K562 (cell line): ENCODE results near the gene NR1H2. TPM values are rescaled to one million over a fixed set of nuclear protein-coding genes. Genes with fewer than 3 reads are reported as not detected.
A peak's percentile ranks its signal among the peaks of the same experiment; 100 is the strongest.

Experiments
- CREB3L1 ChIP-seq: fragments of 450-650 bp; IDR thresholded peaks from 2 replicates; pipeline ENCODE4 v1.6.1; 2014; ENCODE audit warnings: low read depth, mild to moderate bottlenecking, moderate library complexity, borderline replicate concordance
- HLTF ChIP-seq: fragments of 450-650 bp; IDR thresholded peaks from 2 replicates; pipeline ENCODE4 v1.6.1; 2016
- HNRNPLL ChIP-seq: fragments of 200-400 bp; formaldehyde crosslinking; IDR thresholded peaks from 2 replicates; pipeline ENCODE4 v1.6.1; 2017; ENCODE audit warnings: low read length, low read depth, mild to moderate bottlenecking; ENCODE audit not compliant: poor library complexity, severe bottlenecking
- KAT2B ChIP-seq: IDR thresholded peaks from one replicate; pipeline ENCODE4 v1.6.1; 2012; ENCODE audit warnings: low read depth, mild to moderate bottlenecking, control low read depth, inconsistent platforms, low read length, moderate library complexity
- MTA1 ChIP-seq: fragments of 450-650 bp; IDR thresholded peaks from 2 replicates; pipeline ENCODE4 v1.6.1; 2017; ENCODE audit warnings: borderline replicate concordance
- NR2C2 ChIP-seq, 2 experiments: fragments of 200-800 bp in 1 of 2; sonication (Bioruptor generic) in 1 of 2; sonication (generic) in 1 of 2; formaldehyde crosslinking in 1 of 2; IDR thresholded peaks; 2 replicates each; pipeline versions ENCODE4 v1.6.1 to v1.8.0; 2016 to 2022; ENCODE audit warnings: mild to moderate bottlenecking in 1 of 2, missing compliant biosample characterization in 1 of 2, missing genetic modification characterization in 1 of 2, missing genetic modification reagents in 1 of 2
- RFX7 ChIP-seq: fragments of 250-450 bp; sonication (Bioruptor Pico); IDR thresholded peaks from 2 replicates; pipeline ENCODE4 v1.5.1; 2021; ENCODE audit warnings: mild to moderate bottlenecking
- RNF2 ChIP-seq: sonication (generic); IDR thresholded peaks from 2 replicates; pipeline ENCODE4 v1.6.1; 2016
- SIRT6 ChIP-seq: IDR thresholded peaks from one replicate; pipeline ENCODE4 v1.6.1; 2012; ENCODE audit warnings: low read depth, mild to moderate bottlenecking, control low read depth, inconsistent platforms, low read length, moderate library complexity
- SMARCA5 ChIP-seq: fragments of 450-650 bp; IDR thresholded peaks from 2 replicates; pipeline ENCODE4 v1.6.1; 2016
- ZNF830 ChIP-seq: fragments of 250-450 bp; sonication (Bioruptor Pico); IDR thresholded peaks from 2 replicates; pipeline ENCODE4 v1.5.0; 2021; ENCODE audit warnings: mild to moderate bottlenecking
- polyA plus RNA-seq, 8 experiments: library from polyadenylated mRNA; depleted of rRNA in 4 of 8; stranded (reverse) in 5 of 8; unstranded in 3 of 8; fragments of >200 nt; fragmentation: Nextera tagmentation in 2 of 8; fragmentation: Illumina TruSeq in 1 of 8; extraction: Ambion mirVana in 2 of 8; extraction: Trizol in 1 of 8; gene quantifications; 2 replicates each; pipeline versions ENCODE4 v1.2.1 to v1.2.3, GENCODE V29; 2011 to 2014; ENCODE audit warnings: inconsistent platforms in 1 of 8, missing spikeins in 1 of 8
- total RNA-seq, 7 experiments: library from RNA; depleted of rRNA in 6 of 7; stranded (reverse); fragments of >200 nt in 6 of 7; fragmentation: Illumina TruSeq in 2 of 7; extraction: Trizol in 2 of 7; gene quantifications; 2 replicates each; pipeline versions ENCODE4 v1.2.1 to v1.2.3, GENCODE V29; 2011 to 2021; ENCODE audit warnings: low replicate concordance in 1 of 7
- TF ChIP-seq, protein P1 (sequence below): fragments of 250-450 bp; sonication (Bioruptor Pico); IDR thresholded peaks from 2 replicates; pipeline ENCODE4 v1.8.0; 2021; ENCODE audit warnings: moderate library complexity, mild to moderate bottlenecking, inconsistent platforms
- TF ChIP-seq, protein P2 (sequence below): fragments of 450-650 bp; formaldehyde crosslinking; IDR thresholded peaks from 2 replicates; pipeline ENCODE4 v1.4.0; 2022; ENCODE audit warnings: missing genetic modification characterization
- TF ChIP-seq, protein P3 (sequence below): fragments of 450-650 bp; formaldehyde crosslinking; IDR thresholded peaks from 2 replicates; pipeline ENCODE4 v1.4.0; 2020; ENCODE audit warnings: mild to moderate bottlenecking, mixed read lengths
- TF ChIP-seq, protein P4 (sequence below), 2 experiments: fragments of 450-650 bp in 1 of 2; sonication (generic) in 1 of 2; formaldehyde crosslinking in 1 of 2; IDR thresholded peaks in 1 of 2; conservative IDR thresholded peaks in 1 of 2; 2 replicates each; pipeline versions ENCODE4 v1.6.1 to v1.8.1; 2016 to 2023; ENCODE audit warnings: mild to moderate bottlenecking in 2 of 2, moderate library complexity in 2 of 2, inconsistent platforms in 1 of 2, missing genetic modification reagents in 1 of 2

The NR1H2 gene
- total and polyA plus RNA-seq, 9 of the 15 experiments (the other 6 are each of a cell fraction or from before 2014, with no cell fraction given) = 0.11 to 73.8 (median 24.0) TPM

DNA sequence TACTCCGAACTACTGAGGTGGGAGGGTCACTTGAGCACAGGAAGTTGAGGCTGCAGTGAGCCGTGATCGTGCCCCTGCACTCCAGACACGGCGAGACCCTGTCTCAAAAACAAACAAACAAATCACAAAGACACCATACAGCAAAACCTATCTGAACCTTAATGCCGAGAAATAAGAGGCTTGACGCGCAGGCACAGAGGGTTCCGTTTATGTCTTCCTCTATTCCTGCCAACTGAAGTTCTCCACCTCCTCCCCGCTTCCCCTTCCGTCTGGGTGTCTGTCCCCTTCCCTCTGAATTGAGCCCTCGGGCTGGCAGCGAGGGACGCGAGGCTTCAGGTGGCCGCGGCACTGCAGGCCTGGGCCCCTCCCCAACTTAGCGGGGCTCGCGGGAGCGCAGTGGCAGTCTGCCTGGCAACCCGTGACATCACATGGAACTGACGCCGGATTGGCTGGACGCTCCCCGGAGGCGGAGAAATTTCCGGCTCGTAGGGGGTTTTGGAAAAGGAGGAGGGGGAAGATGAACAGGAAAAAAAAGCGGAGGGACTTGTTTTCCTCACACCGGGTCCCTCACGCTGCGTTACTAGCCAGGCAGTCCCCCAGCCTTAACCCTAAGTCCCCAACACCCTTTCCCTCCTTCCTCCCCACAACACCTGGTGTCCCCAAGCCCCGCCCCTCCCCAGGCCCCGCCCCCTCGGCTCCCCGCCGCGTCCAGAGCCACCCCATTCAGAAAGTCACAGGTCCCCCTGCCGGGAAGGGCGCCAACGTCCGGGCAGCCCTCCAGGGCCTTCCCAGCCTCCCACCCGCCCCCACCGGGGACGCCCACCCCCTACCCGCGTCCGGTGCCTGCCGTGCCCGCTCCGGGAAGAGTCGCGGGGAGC lies 55.3 kb downstream of the NR1H2 start (continued):
- TF ChIP-seq CREB3L1 = peak; percentile 22; the same call in 1 of the 2 replicates
- TF ChIP-seq, protein P1, sequence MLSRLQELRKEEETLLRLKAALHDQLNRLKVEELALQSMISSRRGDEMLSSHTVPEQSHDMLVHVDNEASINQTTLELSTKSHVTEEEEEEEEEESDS (CRISPR knock-in tag) = no peak
- no peak; the same call in 1 of the 2 replicates for TF ChIP-seq MTA1
- TF ChIP-seq, protein P2, sequence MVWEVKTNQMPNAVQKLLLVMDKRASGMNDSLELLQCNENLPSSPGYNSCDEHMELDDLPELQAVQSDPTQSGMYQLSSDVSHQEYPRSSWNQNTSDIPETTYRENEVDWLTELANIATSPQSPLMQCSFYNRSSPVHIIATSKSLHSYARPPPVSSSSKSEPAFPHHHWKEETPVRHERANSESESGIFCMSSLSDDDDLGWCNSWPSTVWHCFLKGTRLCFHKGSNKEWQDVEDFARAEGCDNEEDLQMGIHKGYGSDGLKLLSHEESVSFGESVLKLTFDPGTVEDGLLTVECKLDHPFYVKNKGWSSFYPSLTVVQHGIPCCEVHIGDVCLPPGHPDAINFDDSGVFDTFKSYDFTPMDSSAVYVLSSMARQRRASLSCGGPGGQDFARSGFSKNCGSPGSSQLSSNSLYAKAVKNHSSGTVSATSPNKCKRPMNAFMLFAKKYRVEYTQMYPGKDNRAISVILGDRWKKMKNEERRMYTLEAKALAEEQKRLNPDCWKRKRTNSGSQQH (CRISPR knock-in tag) = no peak
- TF ChIP-seq RFX7 (CRISPR knock-in tag) = no peak
- TF ChIP-seq RNF2 = no peak
- TF ChIP-seq NR2C2 (CRISPR knock-in tag; IDR thresholded peaks at IDR 0.05) = no peak
- no peak for TF ChIP-seq NR2C2 (tag; IDR thresholded peaks at IDR 0.05)
- TF ChIP-seq SMARCA5 = 0 out of 2 replicates have a peak, but pooled peaks have one; percentile 53
- TF ChIP-seq KAT2B = no peak
- no peak for TF ChIP-seq ZNF830
- TF ChIP-seq, protein P3, sequence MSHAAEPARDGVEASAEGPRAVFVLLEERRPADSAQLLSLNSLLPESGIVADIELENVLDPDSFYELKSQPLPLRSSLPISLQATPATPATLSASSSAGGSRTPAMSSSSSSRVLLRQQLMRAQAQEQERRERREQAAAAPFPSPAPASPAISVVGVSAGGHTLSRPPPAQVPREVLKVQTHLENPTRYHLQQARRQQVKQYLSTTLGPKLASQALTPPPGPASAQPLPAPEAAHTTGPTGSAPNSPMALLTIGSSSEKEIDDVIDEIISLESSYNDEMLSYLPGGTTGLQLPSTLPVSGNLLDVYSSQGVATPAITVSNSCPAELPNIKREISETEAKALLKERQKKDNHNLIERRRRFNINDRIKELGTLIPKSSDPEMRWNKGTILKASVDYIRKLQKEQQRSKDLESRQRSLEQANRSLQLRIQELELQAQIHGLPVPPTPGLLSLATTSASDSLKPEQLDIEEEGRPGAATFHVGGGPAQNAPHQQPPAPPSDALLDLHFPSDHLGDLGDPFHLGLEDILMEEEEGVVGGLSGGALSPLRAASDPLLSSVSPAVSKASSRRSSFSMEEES (CRISPR knock-in tag) = peak; percentile 22; the same call in 1 of the 2 replicates
- no peak for TF ChIP-seq HLTF
- no peak for TF ChIP-seq SIRT6
- TF ChIP-seq, protein P4, sequence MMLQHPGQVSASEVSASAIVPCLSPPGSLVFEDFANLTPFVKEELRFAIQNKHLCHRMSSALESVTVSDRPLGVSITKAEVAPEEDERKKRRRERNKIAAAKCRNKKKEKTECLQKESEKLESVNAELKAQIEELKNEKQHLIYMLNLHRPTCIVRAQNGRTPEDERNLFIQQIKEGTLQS (IDR thresholded peaks at IDR 0.05) = no peak
- TF ChIP-seq, protein P4 (CRISPR knock-in tag; conservative IDR thresholded peaks at IDR 0.05) = no peak
- TF ChIP-seq HNRNPLL = no peak
